Endothelial cell of umbilical vein (primary cell): ENCODE data around the gene LBX2. TPM values are rescaled to one million over a fixed set of nuclear protein-coding genes. Genes with fewer than 3 reads are reported as not detected.

Source experiments
- Bru-seq: library from RNA; stranded (reverse); fragments of 400-500 nt; gene quantifications from one replicate; lab custom pipeline; 2021; lab: Mats Ljungman, UMichigan
- BruChase-seq, 2 experiments: library from RNA; stranded (reverse); fragments of 400-500 nt; gene quantifications; one replicate each; lab custom pipeline; 2021; lab: Mats Ljungman, UMichigan
- BruUV-seq: library from RNA; stranded (reverse); fragments of 400-500 nt; replicated peaks from 2 replicates; lab custom pipeline; 2021; lab: Mats Ljungman, UMichigan
- CTCF ChIA-PET: fragments of 300-600, 350-600 bp; sonication (Branson Sonifier 250); formaldehyde crosslinking; loops from one replicate; lab custom pipeline; 2021; ENCODE audit warnings: antibody characterized with exemption, inconsistent platforms; lab: Charles Lee
- POLR2A ChIA-PET: fragments of 300-600, 350-600 bp; sonication (Branson Sonifier 250); formaldehyde crosslinking; loops from one replicate; lab custom pipeline; 2021; ENCODE audit warnings: antibody characterized with exemption, inconsistent platforms; lab: Charles Lee
- DNase-seq: peaks from one replicate; pipeline ENCODE4 v3.0.0-alpha.2; 2011; ENCODE audit warnings: low read depth, low spot score
- FAIRE-seq: peaks from 2 replicates; lab custom pipeline; 2011; peaks lifted over from hg19 to GRCh38; lab: Jason Lieb, UNC
- H2AFZ ChIP-seq: 2 replicates; pipeline ENCODE4 v1.6.0; 2012; ENCODE audit warnings: low read depth, low read length, control low read depth, inconsistent platforms
- H3K27ac ChIP-seq: 2 replicates; pipeline ENCODE4 v1.5.1; 2011; ENCODE audit warnings: low read depth, mild to moderate bottlenecking, control low read depth, low read length, moderate library complexity; ENCODE audit not compliant: insufficient read depth
- H3K27me3 ChIP-seq, 2 experiments: 2 replicates each; pipeline versions ENCODE4 v1.6.0 to v1.6.1; 2011; ENCODE audit warnings: low read length in 2 of 2, mixed read lengths in 1 of 2; ENCODE audit not compliant: control insufficient read depth in 2 of 2, insufficient read depth in 2 of 2
- H3K36me3 ChIP-seq, 2 experiments: 2 replicates in 1 of 2; 3 replicates in 1 of 2; pipeline ENCODE4 v1.5.1; 2011; ENCODE audit warnings: low read length in 2 of 2, mild to moderate bottlenecking in 1 of 2, moderate library complexity in 1 of 2; ENCODE audit not compliant: control insufficient read depth in 2 of 2, insufficient read depth in 2 of 2; ENCODE audit errors: extremely low read depth in 1 of 2
- H3K4me1 ChIP-seq: 3 replicates; pipeline ENCODE4 v1.5.1; 2011; ENCODE audit warnings: mild to moderate bottlenecking, low read length; ENCODE audit not compliant: control insufficient read depth, insufficient read depth; ENCODE audit errors: extremely low read depth
- H3K4me2 ChIP-seq: 2 replicates; pipeline ENCODE4 v1.6.1; 2011; ENCODE audit warnings: low read length, control low read depth, mixed read lengths; ENCODE audit not compliant: insufficient read depth
- H3K4me3 ChIP-seq, 3 experiments: fragments of 200-600 bp in 1 of 3; sonication (generic), shearing (Covaris generic) in 1 of 3; replicated peaks in 1 of 3; 2 replicates each; pipeline ENCODE4 v1.5.1; 2011 to 2016; ENCODE audit warnings: control low read depth in 3 of 3, low read length in 3 of 3, mild to moderate bottlenecking in 2 of 3, inconsistent platforms in 1 of 3, low read depth in 1 of 3, moderate library complexity in 1 of 3; ENCODE audit not compliant: insufficient read depth in 1 of 3
- H3K79me2 ChIP-seq: 2 replicates; pipeline ENCODE4 v1.6.0; 2012; ENCODE audit warnings: low read length, inconsistent platforms; ENCODE audit not compliant: control insufficient read depth, insufficient read depth
- H3K9ac ChIP-seq: replicated peaks from 2 replicates; pipeline ENCODE3; 2011; ENCODE audit warnings: low read length, control low read depth; ENCODE audit not compliant: insufficient read depth; ENCODE audit errors: extremely low read depth
- H3K9me1 ChIP-seq: replicated peaks from 3 replicates; pipeline ENCODE4 v1.6.0; 2011; ENCODE audit warnings: mild to moderate bottlenecking, low read length; ENCODE audit not compliant: control insufficient read depth, insufficient read depth; ENCODE audit errors: extremely low read depth
- H3K9me3 ChIP-seq: replicated peaks from 2 replicates; pipeline ENCODE4 v1.5.1; 2012; ENCODE audit warnings: low read length, inconsistent platforms; ENCODE audit not compliant: control insufficient read depth, insufficient read depth
- H4K20me1 ChIP-seq: replicated peaks from 2 replicates; pipeline ENCODE3; 2011; ENCODE audit warnings: mild to moderate bottlenecking, low read length; ENCODE audit not compliant: control insufficient read depth, insufficient read depth; ENCODE audit errors: extremely low read depth
- EZH2 ChIP-seq: IDR thresholded peaks from 2 replicates; pipeline ENCODE4 v1.6.1; 2012; ENCODE audit warnings: borderline replicate concordance, low read depth, mild to moderate bottlenecking, moderate library complexity, low read length, inconsistent platforms; ENCODE audit not compliant: severe bottlenecking
- FOS ChIP-seq: IDR thresholded peaks from 2 replicates; pipeline ENCODE4 v1.6.1; 2011; ENCODE audit warnings: mild to moderate bottlenecking, low read length, moderate library complexity, borderline replicate concordance; ENCODE audit not compliant: insufficient read depth
- GATA2 ChIP-seq: IDR thresholded peaks from 2 replicates; pipeline ENCODE4 v1.7.0; 2011; ENCODE audit warnings: low read depth, mild to moderate bottlenecking, moderate library complexity, mixed read lengths, low read length; ENCODE audit not compliant: insufficient read length, insufficient read depth
- dilution Hi-C: fragments of 300-500 bp; cut with MboI; formaldehyde crosslinking; loops from one replicate; pipeline ENCODE4 v1.15.0; 2019; ENCODE audit warnings: low sequenced_read_pairs; ENCODE audit not compliant: extremely low pct_ligation_motif_present
- intact Hi-C: fragments of 100-400 bp; cut with micrococcal nuclease; formaldehyde crosslinking; loops from one replicate; pipeline ENCODE4 v1.10.0; 2022
- long read RNA-seq: library from polyadenylated mRNA; stranded (forward); transcript quantifications from one replicate; pipeline ENCODE4 v2.0.0, GENCODE V29; 2021
- polyA minus RNA-seq, 3 experiments: library from RNA; depleted of rRNA, polyadenylated mRNA; stranded (reverse); fragments of >200 nt; gene quantifications; 1 replicate in 1 of 3; 2 replicates in 2 of 3; pipeline ENCODE4 v1.2.3, GENCODE V29; 2011
- polyA plus RNA-seq, 4 experiments: library from polyadenylated mRNA; depleted of rRNA in 3 of 4; stranded (reverse) in 3 of 4; unstranded in 1 of 4; fragments of >200 nt; gene quantifications; 2 replicates each; pipeline versions ENCODE4 v1.2.1 to v1.2.3, GENCODE V29; 2011 to 2012; ENCODE audit warnings: missing spikeins in 1 of 4
- total RNA-seq: library from RNA; stranded (reverse); gene quantifications from 2 replicates; pipeline ENCODE4 v1.2.3, GENCODE V29; 2021
- TF ChIP-seq, protein P1 (sequence below): IDR thresholded peaks from 2 replicates; pipeline ENCODE4 v1.6.1; 2011; ENCODE audit not compliant: insufficient read depth, insufficient read length

Gene LBX2, protein sequence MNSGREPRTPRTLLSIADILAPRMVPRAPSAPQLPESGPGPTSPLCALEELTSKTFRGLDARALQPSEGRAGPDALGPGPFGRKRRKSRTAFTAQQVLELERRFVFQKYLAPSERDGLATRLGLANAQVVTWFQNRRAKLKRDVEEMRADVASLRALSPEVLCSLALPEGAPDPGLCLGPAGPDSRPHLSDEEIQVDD
- 3.8 and 4.3 TPM in 2 replicates for total RNA-seq
- polyA plus RNA-seq, result 2.8 and 4.0 TPM in 2 replicates
- 1.8 and 2.3 TPM in 2 replicates for polyA plus RNA-seq (2011; cell fraction: cytosol; rRNA removed)
- 1.6 and 3.3 TPM in 2 replicates for polyA plus RNA-seq (2011; cell fraction: nucleus; rRNA removed)
- 0.41 and 0.56 TPM in 2 replicates for polyA plus RNA-seq (2012)
- polyA minus RNA-seq, result 0.27 and 0.68 TPM in 2 replicates
- not detected for polyA minus RNA-seq (2011; cell fraction: cytosol; rRNA and poly(A)+ RNA removed)
- 0.43 and 1.3 TPM in 2 replicates for polyA minus RNA-seq (2011; cell fraction: nucleus; rRNA and poly(A)+ RNA removed)
- Bru-seq, nascent RNA, result percentile 37 among the genes with signal in this experiment
- BruChase-seq, experiment 1, labeled RNA remaining after a 6-hour chase, result percentile 34 among the genes with signal in this experiment
- percentile 32 among the genes with signal in this experiment for BruChase-seq, experiment 2, labeled RNA remaining after a 2-hour chase
- long read RNA-seq, partial matches to known transcripts, result 0 of 11 reads
- long read RNA-seq, other reads (novel, unspliced or antisense), result 9 of 11 reads

DNA sequence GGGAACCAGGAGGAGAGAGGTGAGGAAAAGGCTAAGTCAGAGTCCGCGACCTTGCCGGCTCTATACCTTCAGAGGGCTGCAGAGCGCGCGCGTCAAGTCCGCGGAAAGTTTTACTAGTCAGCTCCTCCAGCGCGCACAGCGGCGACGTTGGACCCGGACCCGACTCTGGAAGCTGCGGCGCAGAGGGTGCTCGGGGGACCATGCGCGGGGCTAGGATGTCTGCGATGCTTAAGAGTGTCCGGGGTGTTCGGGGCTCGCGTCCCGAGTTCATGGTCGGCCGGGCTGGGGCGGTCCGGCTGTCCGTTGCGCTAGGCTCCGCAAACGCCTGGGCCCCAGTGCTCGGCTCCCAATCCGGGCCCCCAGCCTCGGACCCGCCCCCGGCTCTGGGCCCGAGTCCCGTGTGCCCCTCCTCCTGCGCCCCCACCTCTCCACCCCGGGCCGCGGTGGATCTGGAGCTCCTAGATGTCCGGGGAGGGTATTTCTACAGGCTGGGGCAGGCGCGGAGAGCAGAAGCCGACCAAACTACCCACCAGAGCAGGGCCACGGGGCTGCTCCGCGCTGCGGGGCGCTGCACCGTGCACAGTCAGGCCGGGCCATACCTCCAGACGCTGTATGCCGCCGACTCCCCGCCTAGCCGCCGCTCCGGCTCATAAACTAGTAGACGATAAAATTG lies at the start of gene LBX2:
Gene LBX2 (minus strand): TSS at position 337 of the 673 bp plus-strand sequence. CDS start 66 bp downstream, at position 271.
- ChIA-PET CTCF (interaction anchor here (0.7 to 1.5 kb wide), 6 partner anchors 8 to 87 kb away, joined by 3 to 4 read pairs (median 3); partner anchors contain the start of genes INO80B and WBP1), POLR2A (interaction anchor here (1.1 kb wide), 1 partner anchor 30 kb away, joined by 3 read pairs; the partner anchor contains the start of gene AUP1)
- Histone ChIP-seq H3K4me2 (peak within 1 kb of the TSS; percentile 50), H3K79me2 (no peaks in the 10 kb centered on the region), H3K36me3 (no peaks in the 10 kb centered on the region), H4K20me1 (no peaks in the 10 kb centered on the region), H3K27ac (no peak within 1 kb of the TSS), H3K9me3 (no peaks in the 10 kb centered on the region), H3K9me1 (no peaks in the 10 kb centered on the region), H3K9ac (no peak within 1 kb of the TSS), H3K4me1 (peaks cover 32% of the 10 kb centered on the region), H3K4me3 (peak within 1 kb of the TSS in 2 of 3 experiments; percentile 19 to 25), H3K27me3 (peaks cover 23 to 40% of the 10 kb centered on the region in 2 experiments), H2AFZ (peak within 1 kb of the TSS; percentile 11)
- TF ChIP-seq EZH2, result peak; percentile 81
- TF ChIP-seq, protein P1, sequence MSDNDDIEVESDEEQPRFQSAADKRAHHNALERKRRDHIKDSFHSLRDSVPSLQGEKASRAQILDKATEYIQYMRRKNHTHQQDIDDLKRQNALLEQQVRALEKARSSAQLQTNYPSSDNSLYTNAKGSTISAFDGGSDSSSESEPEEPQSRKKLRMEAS, result no peak
- no peak for TF ChIP-seq FOS
- TF ChIP-seq GATA2, result no peak
- no TSS peak for BruUV-seq
- dilution Hi-C loops (no loop called here), intact Hi-C loops (loop anchor here (5.0 kb wide), 1 partner anchor 33 kb away; no protein-coding TSS in a partner anchor)
- no peak for FAIRE-seq
- DNase-seq, result no peak
